T47D (cell line): ENCODE results near the gene HOXB8.

ENCODE experiments used
- DNase-seq, 2 experiments: peaks; one replicate each; pipeline versions ENCODE4 v3.0.0 to v3.0.0-alpha.2; 2011 to 2012; ENCODE audit warnings: low read depth in 1 of 2, low spot score in 1 of 2
- JUND ChIP-seq: IDR thresholded peaks from 2 replicates; pipeline ENCODE4 v1.6.1; 2012; ENCODE audit warnings: low read depth
- in situ Hi-C: cut with HindIII; loops from 2 replicates; pipeline ENCODE4 v1.10.0; 2016; ENCODE audit warnings: low sequenced_read_pairs, low pct_unique_long_range_greater_than_20kb

HOXB8 gene

GRCh38 chr17:48625495-48626244, 10.6 kb upstream of the HOXB8 start:
- no peak for TF ChIP-seq JUND
- peak; percentile 63 to 92 for DNase-seq
- in situ Hi-C loops = no loop called here

GRCh38 chr17:48624544-48625494, 9.7 kb upstream of the HOXB8 start:
- peak; percentile 28 to 74 for DNase-seq
- TF ChIP-seq JUND = no peak
- in situ Hi-C loops = no loop called here

GRCh38 chr17:48624118-48624517, 9.0 kb upstream of the HOXB8 start:
- no peak for TF ChIP-seq JUND
- DNase-seq = no peak
- in situ Hi-C loops = no loop called here

- in situ Hi-C loops = no loop called here
- TF ChIP-seq JUND = no peak
- DNase-seq = no peak
Measured at GRCh38 chr17:48623583-48623982, 8.5 kb upstream of the HOXB8 start.

- in situ Hi-C loops = no loop called here
- no peak for DNase-seq
- TF ChIP-seq JUND = no peak
Measured at GRCh38 chr17:48622857-48623256, 7.8 kb upstream of the HOXB8 start.

- DNase-seq = no peak
- TF ChIP-seq JUND = no peak
- in situ Hi-C loops = no loop called here
Measured at GRCh38 chr17:48621410-48622392, 6.6 kb upstream of the HOXB8 start.

GRCh38 chr17:48620461-48621139, 5.5 kb upstream of the HOXB8 start:
- TF ChIP-seq JUND = no peak
- in situ Hi-C loops = no loop called here
- DNase-seq = no peak

- in situ Hi-C loops = no loop called here
- no peak for TF ChIP-seq JUND
- no peak for DNase-seq
Measured at GRCh38 chr17:48619826-48620449, 4.8 kb upstream of the HOXB8 start.

GRCh38 chr17:48618256-48618896, 3.3 kb upstream of the HOXB8 start:
- in situ Hi-C loops = no loop called here
- peak; percentile 89 to 100 for DNase-seq
- no peak for TF ChIP-seq JUND

GRCh38 chr17:48617471-48618255, 2.6 kb upstream of the HOXB8 start:
- no peak for DNase-seq
- in situ Hi-C loops = no loop called here
- no peak for TF ChIP-seq JUND
